Psoas muscle (tissue), 8 donors: ENCODE data around the gene TDRD9. TPM values are rescaled to one million over a fixed set of nuclear protein-coding genes. Genes with fewer than 3 reads are reported as not detected.

ENCODE experiments used
- ATAC-seq, 4 donors: fragments of 200-7000 bp; cut with Tn5 transposase; one replicate each; pipeline ENCODE4 v1.9.1; 2020; ENCODE audit warnings: moderate library complexity in 3 of 4, mild to moderate bottlenecking in 2 of 4
- DNase-seq, 2 donors: peaks; one replicate each; pipeline ENCODE4 v3.0.0-alpha.2; 2020
- H3K27ac ChIP-seq: fragments of 200-600 bp; one replicate; pipeline ENCODE4 v1.8.0; 2022
- H3K27me3 ChIP-seq, 3 donors: fragments of 200-600 bp in 1 of 3; one replicate each; pipeline versions ENCODE4 v1.6.1 to v1.8.0; 2013 to 2022; ENCODE audit warnings: low read length in 2 of 3, mild to moderate bottlenecking in 2 of 3, moderate library complexity in 1 of 3; ENCODE audit not compliant: insufficient read depth in 3 of 3
- H3K36me3 ChIP-seq, 2 donors: fragments of 200-600 bp in 1 of 2; one replicate each; pipeline versions ENCODE4 v1.6.1 to v1.8.0; 2013 to 2022; ENCODE audit warnings: low read depth in 1 of 2, mild to moderate bottlenecking in 1 of 2, moderate library complexity in 1 of 2; ENCODE audit not compliant: insufficient read depth in 1 of 2
- H3K4me1 ChIP-seq: fragments of 200-600 bp; one replicate; pipeline ENCODE4 v1.8.0; 2022
- H3K4me3 ChIP-seq: fragments of 200-600 bp; one replicate; pipeline ENCODE4 v1.8.0; 2022; ENCODE audit warnings: mild to moderate bottlenecking
- H3K9me3 ChIP-seq: fragments of 200-600 bp; one replicate; pipeline ENCODE4 v1.8.0; 2022
- WGBS, 3 donors: extraction: QIAGEN DNeasy Blood & Tissue Kit; methylation state at CpG; one replicate each; pipeline versions ENCODE4 v1.1.6 to v1.1.7; 2013; 5-methylcytosine and 5-hydroxymethylcytosine counted together
- intact Hi-C, 2 donors: fragments of 100-400 bp; cut with DNase I; formaldehyde crosslinking; loops; one replicate each; pipeline versions ENCODE4 v1.11.0 to v1.14.2; 2022
- polyA plus RNA-seq, 3 donors: library from polyadenylated mRNA; stranded (reverse); fragments of 200-250 nt; gene quantifications; one replicate each; pipeline ENCODE4 v1.2.3, GENCODE V29; 2013
- total RNA-seq, 4 donors: library from RNA; stranded (reverse); fragmentation: NEBNext Ultra II Directional in 2 of 4; extraction: Animal tissue kit (Norgen Biotek cat#: 25700) in 2 of 4; gene quantifications; one replicate each; pipeline versions ENCODE4 v1.2.1 to v1.2.4, GENCODE V29; 2021 to 2023
- TF ChIP-seq, protein P1 (sequence below): fragments of 200-600 bp; IDR thresholded peaks from one replicate; pipeline ENCODE4 v1.8.0; 2022; ENCODE audit warnings: antibody characterized with exemption
- donor health status: healthy with polysubstance abuse.
- donor health status: DM: no; HTN: no; CAD: no; lungs with moderate emphysema.
- donor health status: Bipolar disorder and iron deficiency.
- donor health status: healthy.
- donor health status: DM: yes; HTN: yes; CAD: no.
- donor health status: DM: no; HTN: no; CAD: no.
- donor health status: DM: no; HTN: no; CAD: no.
- donor health status: DM: yes; HTN: yes; CAD: no.

The TDRD9 gene
- total and polyA plus RNA-seq, 7 donors, result 0.13 to 1.3 (median 0.31) TPM

GRCh38 chr14:103899833-103900232, 28.4 kb upstream of the TDRD9 start:
- no peaks in the 10 kb centered on the region for H3K36me3 ChIP-seq
- intact Hi-C loops, result no loop called here
- ATAC-seq (no peak), DNase-seq (no peak)
- H3K4me3 ChIP-seq, result no peak overlapping the region
- no peak overlapping the region for H3K27ac ChIP-seq
- peaks cover 4% of the 10 kb centered on the region for H3K4me1 ChIP-seq
- TF ChIP-seq, protein P1, sequence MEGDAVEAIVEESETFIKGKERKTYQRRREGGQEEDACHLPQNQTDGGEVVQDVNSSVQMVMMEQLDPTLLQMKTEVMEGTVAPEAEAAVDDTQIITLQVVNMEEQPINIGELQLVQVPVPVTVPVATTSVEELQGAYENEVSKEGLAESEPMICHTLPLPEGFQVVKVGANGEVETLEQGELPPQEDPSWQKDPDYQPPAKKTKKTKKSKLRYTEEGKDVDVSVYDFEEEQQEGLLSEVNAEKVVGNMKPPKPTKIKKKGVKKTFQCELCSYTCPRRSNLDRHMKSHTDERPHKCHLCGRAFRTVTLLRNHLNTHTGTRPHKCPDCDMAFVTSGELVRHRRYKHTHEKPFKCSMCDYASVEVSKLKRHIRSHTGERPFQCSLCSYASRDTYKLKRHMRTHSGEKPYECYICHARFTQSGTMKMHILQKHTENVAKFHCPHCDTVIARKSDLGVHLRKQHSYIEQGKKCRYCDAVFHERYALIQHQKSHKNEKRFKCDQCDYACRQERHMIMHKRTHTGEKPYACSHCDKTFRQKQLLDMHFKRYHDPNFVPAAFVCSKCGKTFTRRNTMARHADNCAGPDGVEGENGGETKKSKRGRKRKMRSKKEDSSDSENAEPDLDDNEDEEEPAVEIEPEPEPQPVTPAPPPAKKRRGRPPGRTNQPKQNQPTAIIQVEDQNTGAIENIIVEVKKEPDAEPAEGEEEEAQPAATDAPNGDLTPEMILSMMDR, result no peak
- H3K27me3 ChIP-seq, result no peaks in the 10 kb centered on the region
- no peaks in the 10 kb centered on the region for H3K9me3 ChIP-seq
- 91 to 96% (median 92%) methylated on average over 14 of the region's 14 CpGs for WGBS, 3 donors

DNA sequence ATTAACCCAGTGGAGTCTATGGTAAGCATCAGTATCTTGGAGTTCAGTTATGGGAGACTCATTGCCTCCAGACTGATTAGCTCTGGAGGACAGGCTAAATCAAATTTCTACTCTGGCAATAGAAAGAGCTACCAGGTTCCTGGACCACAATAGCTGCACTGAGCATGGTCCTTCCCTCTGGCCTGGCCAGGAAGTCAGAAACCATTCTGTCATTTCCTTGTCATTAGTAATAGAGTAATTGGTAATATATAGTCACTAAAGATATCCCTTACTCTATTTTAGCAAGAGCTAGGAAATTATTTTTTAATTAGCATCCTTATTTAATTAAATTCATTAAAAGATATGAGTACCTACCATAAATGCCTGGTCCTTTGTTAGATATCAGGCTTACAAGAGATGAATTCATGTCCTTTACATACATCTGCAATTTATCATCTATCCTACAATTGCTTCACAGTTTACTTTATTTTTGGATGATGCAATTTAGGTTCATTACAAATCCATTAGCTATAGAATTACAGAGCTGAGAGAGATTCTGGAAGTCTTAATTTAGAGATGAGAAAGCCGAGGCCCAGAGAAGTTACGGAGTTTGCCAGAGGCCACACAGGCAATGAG, 23.7 kb upstream of the TDRD9 start:
- H3K9me3 ChIP-seq, result no peaks in the 10 kb centered on the region
- H3K4me3 ChIP-seq, result no peak overlapping the region
- H3K27ac ChIP-seq, result no peak overlapping the region
- ATAC-seq (no peak), DNase-seq (no peak)
- no peaks in the 10 kb centered on the region for H3K36me3 ChIP-seq
- WGBS, 3 donors, result 86 to 91% (median 90%) methylated on average over 2 of the region's 2 CpGs
- H3K4me1 ChIP-seq, result peaks cover 4% of the 10 kb centered on the region
- H3K27me3 ChIP-seq, result no peaks in the 10 kb centered on the region
- TF ChIP-seq, protein P1, result no peak
- intact Hi-C loops, result loop anchor here in 1 of 2 donors (5.0 kb wide), 1 partner anchor 52 kb away; no protein-coding TSS in a partner anchor

DNA sequence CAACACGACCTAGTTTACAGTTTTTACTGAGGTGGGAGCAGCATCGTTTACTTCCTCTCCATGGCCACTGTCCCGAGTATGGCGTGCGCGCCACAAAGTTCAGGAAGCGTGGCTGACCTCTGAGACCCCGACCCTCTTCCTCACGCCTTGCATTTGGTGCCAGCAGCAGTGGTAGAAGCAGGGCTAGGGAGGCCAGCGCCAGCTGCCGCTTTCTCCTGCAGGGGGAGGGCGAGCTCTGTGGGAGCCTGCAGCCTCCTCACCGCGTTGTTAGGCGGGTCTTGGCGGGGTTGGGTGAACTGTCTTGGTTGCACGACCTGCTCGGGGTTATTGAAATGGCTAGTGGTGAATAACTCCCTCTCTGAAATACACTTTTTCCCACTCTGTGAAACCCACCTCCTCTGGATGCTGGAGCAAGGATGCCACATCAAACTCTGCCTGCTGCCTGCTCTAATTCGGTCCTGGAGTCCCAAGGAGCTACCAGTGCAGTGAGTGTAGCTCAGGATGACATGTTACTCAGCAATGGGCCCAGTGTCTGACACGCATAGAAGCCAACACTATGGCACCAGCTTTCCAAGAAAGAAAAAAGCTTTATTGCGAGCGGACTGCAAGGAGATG, 22.3 kb upstream of the TDRD9 start:
- ATAC-seq, result no peak
- intact Hi-C loops, result loop anchor here in 1 of 2 donors (5.0 kb wide), 1 partner anchor 54 kb away; no protein-coding TSS in a partner anchor
- TF ChIP-seq, protein P1, result no peak
- Histone ChIP-seq H3K9me3 (no peaks in the 10 kb centered on the region), H3K4me1 (peaks cover 3% of the 10 kb centered on the region), H3K27me3 (no peaks in the 10 kb centered on the region), H3K27ac (no peak overlapping the region), H3K4me3 (no peak overlapping the region), H3K36me3 (peaks cover 0 to under 1% of the 10 kb centered on the region in 2 donors)
- 46 to 47% (median 46%) methylated on average over 22 of the region's 22 CpGs for WGBS, 3 donors
- no peak for DNase-seq

GRCh38 chr14:103908580-103908979, 19.7 kb upstream of the TDRD9 start:
- H3K36me3 ChIP-seq, result peaks cover 12 to 27% of the 10 kb centered on the region in 2 donors
- TF ChIP-seq, protein P1, result no peak
- H3K9me3 ChIP-seq, result no peaks in the 10 kb centered on the region
- no peaks in the 10 kb centered on the region for H3K27me3 ChIP-seq
- intact Hi-C loops, result loop anchor here in 1 of 2 donors (5.0 kb wide), 1 partner anchor 56 kb away; no protein-coding TSS in a partner anchor
- H3K4me1 ChIP-seq, result no peaks in the 10 kb centered on the region
- 93 to 94% (median 94%) methylated on average over 4 of the region's 4 CpGs for WGBS, 3 donors
- H3K4me3 ChIP-seq, result no peak overlapping the region
- DNase-seq (no peak), ATAC-seq (no peak)
- no peak overlapping the region for H3K27ac ChIP-seq
